ENCODE results near the gene CELA3A.

CELA3A gene

GRCh38 chr1:22053017-22053860, 51.8 kb downstream of the CELA3A start:
- Histone ChIP-seq H3K9me3 (no peaks in the 10 kb centered on the region), H3K36me3 (peaks cover 18% of the 10 kb centered on the region), H3K27me3 (no peaks in the 10 kb centered on the region), H3K4me1 (ENCODE audit: control insufficient read depth in 1 of 2, insufficient read depth in 1 of 2, low read depth in 1 of 2, low read length in 1 of 2) (peaks cover 69 to 72% of the 10 kb centered on the region in 2 experiments), H3K27ac (peak overlapping the region; percentile 100), H3K4me3 (ENCODE audit: low read depth in 1 of 2, low read length in 1 of 2) (peak overlapping the region; percentile 78 to 79)
- TF ChIP-seq CTCF (IDR thresholded peaks at IDR 0.05): peak; percentile 30

GRCh38 chr1:22053861-22054770, 52.7 kb downstream of the CELA3A start:
- no peak for TF ChIP-seq CTCF (IDR thresholded peaks at IDR 0.05)
- H3K27ac ChIP-seq: peak overlapping the region; percentile 100
- H3K27me3 ChIP-seq: no peaks in the 10 kb centered on the region
- no peaks in the 10 kb centered on the region for H3K9me3 ChIP-seq
- H3K4me3 ChIP-seq (ENCODE audit: low read depth in 1 of 2, low read length in 1 of 2): peak overlapping the region; percentile 78 to 79
- peaks cover 19% of the 10 kb centered on the region for H3K36me3 ChIP-seq
- H3K4me1 ChIP-seq (ENCODE audit: control insufficient read depth in 1 of 2, insufficient read depth in 1 of 2, low read depth in 1 of 2, low read length in 1 of 2): peaks cover 71% of the 10 kb centered on the region in 2 experiments

- H3K36me3 ChIP-seq: peaks cover 25% of the 10 kb centered on the region
- no peaks in the 10 kb centered on the region for H3K27me3 ChIP-seq
- H3K27ac ChIP-seq: peak overlapping the region; percentile 61
- H3K9me3 ChIP-seq: no peaks in the 10 kb centered on the region
- TF ChIP-seq CTCF (IDR thresholded peaks at IDR 0.05): no peak
- peak overlapping the region; percentile 8 to 28 for H3K4me3 ChIP-seq (ENCODE audit: low read depth in 1 of 2, low read length in 1 of 2)
- H3K4me1 ChIP-seq (ENCODE audit: control insufficient read depth in 1 of 2, insufficient read depth in 1 of 2, low read depth in 1 of 2, low read length in 1 of 2): peaks cover 70 to 77% of the 10 kb centered on the region in 2 experiments
Observed at GRCh38 chr1:22055463-22055862, 54.0 kb downstream of the CELA3A start.

GRCh38 chr1:22056043-22056442, 54.6 kb downstream of the CELA3A start:
- no peaks in the 10 kb centered on the region for H3K9me3 ChIP-seq
- no peak for TF ChIP-seq CTCF (IDR thresholded peaks at IDR 0.05)
- peaks cover 76 to 83% of the 10 kb centered on the region in 2 experiments for H3K4me1 ChIP-seq (ENCODE audit: control insufficient read depth in 1 of 2, insufficient read depth in 1 of 2, low read depth in 1 of 2, low read length in 1 of 2)
- no peaks in the 10 kb centered on the region for H3K27me3 ChIP-seq
- H3K27ac ChIP-seq: peak overlapping the region; percentile 69
- peaks cover 25% of the 10 kb centered on the region for H3K36me3 ChIP-seq
- no peak overlapping the region for H3K4me3 ChIP-seq (ENCODE audit: low read depth in 1 of 2, low read length in 1 of 2)

GRCh38 chr1:22056936-22057335, 55.5 kb downstream of the CELA3A start:
- H3K27ac ChIP-seq: peak overlapping the region; percentile 69
- H3K9me3 ChIP-seq: no peaks in the 10 kb centered on the region
- no peak for TF ChIP-seq CTCF (IDR thresholded peaks at IDR 0.05)
- no peak overlapping the region for H3K4me3 ChIP-seq (ENCODE audit: low read depth in 1 of 2, low read length in 1 of 2)
- H3K27me3 ChIP-seq: no peaks in the 10 kb centered on the region
- H3K36me3 ChIP-seq: peaks cover 25% of the 10 kb centered on the region
- peaks cover 76 to 84% of the 10 kb centered on the region in 2 experiments for H3K4me1 ChIP-seq (ENCODE audit: control insufficient read depth in 1 of 2, insufficient read depth in 1 of 2, low read depth in 1 of 2, low read length in 1 of 2)
